Spleen (tissue), 7 donors: ENCODE results near the gene ATXN7L1.

Source experiments
- CTCF ChIP-seq, 11 experiments: fragments of 200-600 bp in 7 of 11; fragments of 450-650 bp in 4 of 11; sonication (generic) in 4 of 11; IDR thresholded peaks in 8 of 11; conservative IDR thresholded peaks in 3 of 11; 1 replicate in 7 of 11; 2 replicates in 4 of 11; pipeline versions ENCODE4 v1.4.0 to v1.8.0; 2016 to 2021; ENCODE audit warnings: antibody characterized with exemption in 11 of 11, inconsistent platforms in 4 of 11, mild to moderate bottlenecking in 1 of 11
- POLR2A ChIP-seq, 3 donors: fragments of 450-650 bp; IDR thresholded peaks; one replicate each; pipeline ENCODE4 v1.5.1; 2017; ENCODE audit warnings: antibody characterized with exemption in 3 of 3, mild to moderate bottlenecking in 1 of 3
- donor health status: DM: no; HTN: no; CAD: no; lungs with moderate emphysema.
- donor health status: DM: no; HTN: no; CAD: no.
- donor health status: DM: no; HTN: no; CAD: no.

GRCh38 chr7:105738133-105738532, 138.3 kb downstream of the ATXN7L1 start:
- TF ChIP-seq CTCF (IDR thresholded peaks at IDR 0.05 in 8 of 11, conservative IDR thresholded peaks at IDR 0.05 in 3 of 11) (no peak), POLR2A (IDR thresholded peaks at IDR 0.05) (no peak)
